SK-N-SH treated with all-trans-retinoic acid at 6 μM for 48 hours (cell line): ENCODE measurements around the gene COX7A2.

Source experiments
- ARNTL ChIP-seq: fragments of 450-650 bp; formaldehyde crosslinking; IDR thresholded peaks from 2 replicates; pipeline ENCODE4 v1.5.0; 2020; ENCODE audit warnings: low read depth, mild to moderate bottlenecking, moderate library complexity, borderline replicate concordance
- RARB ChIP-seq: fragments of 250-450 bp; sonication (Bioruptor Pico); IDR thresholded peaks from 2 replicates; pipeline ENCODE4 v1.8.0; 2021; ENCODE audit warnings: mild to moderate bottlenecking, moderate library complexity
- TF ChIP-seq, protein P1 (sequence below): fragments of 250-450 bp; sonication (Bioruptor Pico); IDR thresholded peaks from 2 replicates; pipeline ENCODE4 v1.5.0; 2020; ENCODE audit warnings: mild to moderate bottlenecking, moderate library complexity

DNA sequence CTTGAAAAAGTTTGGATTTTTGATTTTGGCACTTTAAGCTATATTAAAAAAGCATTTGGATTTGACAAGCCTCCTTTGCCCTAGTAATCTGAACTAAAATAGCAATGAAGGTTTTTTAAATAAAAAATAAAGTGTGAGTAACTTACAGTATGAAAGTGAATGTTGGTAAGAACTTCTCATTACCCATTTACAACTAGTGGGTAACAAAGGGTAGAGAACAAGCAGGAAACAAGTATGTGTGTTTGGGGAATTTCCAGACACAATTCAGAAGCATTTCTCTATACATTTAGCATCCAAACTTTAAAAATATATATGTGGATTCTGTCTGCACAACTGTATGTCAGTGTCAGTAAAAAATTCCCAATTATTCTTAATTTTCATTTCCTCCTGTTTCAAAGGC lies 38.1 kb upstream of the COX7A2 start:
- TF ChIP-seq RARB (CRISPR knock-in tag): no peak
- TF ChIP-seq ARNTL (CRISPR knock-in tag): no peak
- TF ChIP-seq, protein P1, sequence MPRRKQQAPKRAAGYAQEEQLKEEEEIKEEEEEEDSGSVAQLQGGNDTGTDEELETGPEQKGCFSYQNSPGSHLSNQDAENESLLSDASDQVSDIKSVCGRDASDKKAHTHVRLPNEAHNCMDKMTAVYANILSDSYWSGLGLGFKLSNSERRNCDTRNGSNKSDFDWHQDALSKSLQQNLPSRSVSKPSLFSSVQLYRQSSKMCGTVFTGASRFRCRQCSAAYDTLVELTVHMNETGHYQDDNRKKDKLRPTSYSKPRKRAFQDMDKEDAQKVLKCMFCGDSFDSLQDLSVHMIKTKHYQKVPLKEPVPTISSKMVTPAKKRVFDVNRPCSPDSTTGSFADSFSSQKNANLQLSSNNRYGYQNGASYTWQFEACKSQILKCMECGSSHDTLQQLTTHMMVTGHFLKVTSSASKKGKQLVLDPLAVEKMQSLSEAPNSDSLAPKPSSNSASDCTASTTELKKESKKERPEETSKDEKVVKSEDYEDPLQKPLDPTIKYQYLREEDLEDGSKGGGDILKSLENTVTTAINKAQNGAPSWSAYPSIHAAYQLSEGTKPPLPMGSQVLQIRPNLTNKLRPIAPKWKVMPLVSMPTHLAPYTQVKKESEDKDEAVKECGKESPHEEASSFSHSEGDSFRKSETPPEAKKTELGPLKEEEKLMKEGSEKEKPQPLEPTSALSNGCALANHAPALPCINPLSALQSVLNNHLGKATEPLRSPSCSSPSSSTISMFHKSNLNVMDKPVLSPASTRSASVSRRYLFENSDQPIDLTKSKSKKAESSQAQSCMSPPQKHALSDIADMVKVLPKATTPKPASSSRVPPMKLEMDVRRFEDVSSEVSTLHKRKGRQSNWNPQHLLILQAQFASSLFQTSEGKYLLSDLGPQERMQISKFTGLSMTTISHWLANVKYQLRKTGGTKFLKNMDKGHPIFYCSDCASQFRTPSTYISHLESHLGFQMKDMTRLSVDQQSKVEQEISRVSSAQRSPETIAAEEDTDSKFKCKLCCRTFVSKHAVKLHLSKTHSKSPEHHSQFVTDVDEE (CRISPR knock-in tag): no peak
